VCaP (cell line): ENCODE measurements around the gene SPATA22.

Experiments
- H3K27ac ChIP-seq: fragments of 450-650 bp; 2 replicates; pipeline ENCODE4 v1.5.1; 2017
- CTCF ChIP-seq: fragments of 450-650 bp; conservative IDR thresholded peaks from 2 replicates; pipeline ENCODE4 v1.5.1; 2017; ENCODE audit warnings: mild to moderate bottlenecking, moderate library complexity

The SPATA22 gene

GRCh38 chr17:3507869-3508268 lies 36.2 kb upstream of the SPATA22 start:
- no peak overlapping the region for H3K27ac ChIP-seq
- TF ChIP-seq CTCF, result no peak

- no peak for TF ChIP-seq CTCF
- H3K27ac ChIP-seq, result no peak overlapping the region
Measured at GRCh38 chr17:3507071-3507470, 35.5 kb upstream of the SPATA22 start.

GRCh38 chr17:3506054-3506453 lies 34.4 kb upstream of the SPATA22 start:
- H3K27ac ChIP-seq, result no peak overlapping the region
- no peak for TF ChIP-seq CTCF

- H3K27ac ChIP-seq, result no peak overlapping the region
- TF ChIP-seq CTCF, result no peak
Measured at GRCh38 chr17:3505008-3505407, 33.4 kb upstream of the SPATA22 start.

- no peak overlapping the region for H3K27ac ChIP-seq
- TF ChIP-seq CTCF, result no peak
Measured at GRCh38 chr17:3503285-3503684, 31.7 kb upstream of the SPATA22 start.

GRCh38 chr17:3502466-3502865 lies 30.8 kb upstream of the SPATA22 start:
- no peak overlapping the region for H3K27ac ChIP-seq
- no peak for TF ChIP-seq CTCF

- TF ChIP-seq CTCF, result no peak
Measured at GRCh38 chr17:3501344-3501743, 29.7 kb upstream of the SPATA22 start.

GRCh38 chr17:3497101-3497500 lies 25.5 kb upstream of the SPATA22 start:
- no peak for TF ChIP-seq CTCF
- H3K27ac ChIP-seq, result no peak overlapping the region

More at GRCh38 chr17:3501344-3501743, 29.7 kb upstream of the SPATA22 start:
- no peak overlapping the region for H3K27ac ChIP-seq
